ENCODE results near the gene ELF2.
"Not testable (repeated sequence)": the region's sequence is repeated elsewhere in the genome, so short reads cannot be mapped to it uniquely, and the experiment has no call there.

Gene ELF2

GRCh38 chr4:139060591-139060990 is 116.4 kb downstream of the ELF2 start:
- DNase-seq = no peak

DNA sequence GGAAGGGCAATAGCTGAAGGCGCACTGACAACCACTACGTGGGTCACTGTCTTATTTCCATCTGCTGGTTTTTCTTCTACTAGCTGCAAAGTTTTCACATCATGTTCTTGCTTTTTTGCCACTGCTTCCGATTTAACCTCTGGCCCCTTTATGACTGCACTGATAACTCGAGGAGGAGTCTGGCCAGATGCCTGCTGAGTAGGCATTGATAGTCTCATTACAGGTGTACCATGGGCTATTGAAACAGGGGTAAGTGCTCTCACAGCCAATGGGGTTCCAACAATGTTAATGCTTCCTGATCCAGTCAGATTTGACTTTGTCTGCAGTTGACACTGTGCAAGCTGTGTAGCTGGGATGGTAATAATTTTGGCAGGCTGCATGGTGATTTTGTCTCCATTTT is 118.0 kb downstream of the ELF2 start:
- not testable (repeated sequence) for DNase-seq

DNA sequence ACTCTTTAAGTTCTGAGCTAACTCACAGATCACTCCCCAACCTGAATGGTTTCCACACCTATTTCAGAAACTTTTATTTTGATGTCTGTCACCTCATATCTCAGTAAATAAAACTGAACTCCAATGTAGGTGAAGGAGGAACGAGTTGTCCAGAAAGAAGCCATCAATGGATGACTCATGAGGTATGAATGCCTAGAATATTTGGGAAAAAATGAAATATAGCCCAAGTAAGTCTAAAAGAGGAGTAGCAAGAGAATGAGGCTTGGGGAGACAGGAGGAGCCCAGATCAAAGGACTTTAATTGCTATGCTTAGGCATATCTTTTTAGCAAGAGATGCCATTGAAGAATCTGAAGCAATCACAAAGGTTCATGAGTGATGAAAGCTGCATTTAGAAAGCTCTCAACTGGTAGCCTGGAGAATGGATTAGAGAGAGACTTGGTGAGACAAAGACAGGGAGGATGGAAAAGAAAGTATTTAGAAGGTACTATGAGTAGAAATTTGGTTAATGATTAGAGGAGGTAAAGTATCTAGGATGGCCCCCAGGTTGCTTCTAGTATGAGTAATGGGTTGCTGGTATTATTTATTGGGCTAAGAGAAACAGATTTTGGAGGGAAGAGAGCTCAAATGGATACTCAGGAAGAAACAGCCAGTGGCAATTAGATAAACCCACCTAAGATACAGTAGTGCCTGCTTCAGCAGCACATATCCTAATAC is 122.1 kb downstream of the ELF2 start:
- DNase-seq = no peak

- DNase-seq = no peak
Observed at GRCh38 chr4:139053909-139054308, 123.1 kb downstream of the ELF2 start.

GRCh38 chr4:139050446-139050845 is 126.6 kb downstream of the ELF2 start:
- no peak for DNase-seq

- DNase-seq = no peak
Observed at GRCh38 chr4:139048026-139048425, 129.0 kb downstream of the ELF2 start.

DNA sequence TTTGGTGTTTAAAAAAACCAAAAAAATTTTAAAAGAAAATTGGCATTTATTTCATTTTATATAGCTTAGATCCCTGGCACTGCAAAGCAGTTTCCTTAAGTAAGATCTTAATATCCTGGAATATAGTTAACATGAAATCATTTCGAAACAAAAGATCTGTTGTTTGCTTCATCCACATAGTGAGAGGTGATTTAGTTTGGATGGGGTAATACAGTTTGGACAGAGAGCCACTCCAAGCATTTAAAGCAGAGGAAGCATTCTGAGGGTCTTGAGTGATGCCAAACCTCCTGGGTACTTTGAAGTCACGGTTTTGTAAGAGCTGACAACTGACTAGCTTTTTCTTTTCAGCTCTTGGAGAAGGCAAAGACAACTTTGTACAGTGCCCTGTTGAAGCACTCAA is 132.7 kb downstream of the ELF2 start:
- DNase-seq = no peak

- DNase-seq = peak; percentile 50
Observed at GRCh38 chr4:139042981-139043460, 134.0 kb downstream of the ELF2 start.

DNA sequence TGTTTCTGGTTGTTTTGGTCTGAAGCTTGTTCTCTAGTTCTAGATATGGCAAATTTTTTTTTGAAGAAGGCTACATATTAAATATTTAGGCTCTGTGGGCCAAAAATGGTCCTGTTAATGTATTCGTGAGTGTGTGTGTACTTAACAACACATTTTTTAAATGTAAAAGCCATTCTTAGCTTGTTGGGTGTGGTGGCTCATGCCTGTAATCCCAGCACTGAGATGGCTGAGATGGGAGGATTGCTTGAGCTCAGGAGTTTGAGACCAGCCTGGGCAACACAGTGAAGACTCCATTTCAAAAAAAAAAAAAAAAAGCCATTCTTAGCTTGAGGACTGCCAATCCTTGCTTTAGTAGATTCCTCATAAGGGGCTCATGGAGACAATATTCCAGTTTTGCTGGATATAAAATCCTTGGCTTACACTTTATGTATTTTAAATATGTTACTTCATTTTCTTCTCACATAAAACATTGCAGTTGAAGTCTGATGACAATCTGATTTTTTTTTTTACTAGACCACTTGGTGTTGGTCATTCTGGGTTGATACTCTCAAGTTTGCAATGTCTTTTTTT is 138.1 kb downstream of the ELF2 start:
- no peak for DNase-seq

- no peak for DNase-seq
Observed at GRCh38 chr4:139036885-139037284, 140.1 kb downstream of the ELF2 start.

- no peak for DNase-seq
Observed at GRCh38 chr4:139035650-139036049, 141.4 kb downstream of the ELF2 start.

DNA sequence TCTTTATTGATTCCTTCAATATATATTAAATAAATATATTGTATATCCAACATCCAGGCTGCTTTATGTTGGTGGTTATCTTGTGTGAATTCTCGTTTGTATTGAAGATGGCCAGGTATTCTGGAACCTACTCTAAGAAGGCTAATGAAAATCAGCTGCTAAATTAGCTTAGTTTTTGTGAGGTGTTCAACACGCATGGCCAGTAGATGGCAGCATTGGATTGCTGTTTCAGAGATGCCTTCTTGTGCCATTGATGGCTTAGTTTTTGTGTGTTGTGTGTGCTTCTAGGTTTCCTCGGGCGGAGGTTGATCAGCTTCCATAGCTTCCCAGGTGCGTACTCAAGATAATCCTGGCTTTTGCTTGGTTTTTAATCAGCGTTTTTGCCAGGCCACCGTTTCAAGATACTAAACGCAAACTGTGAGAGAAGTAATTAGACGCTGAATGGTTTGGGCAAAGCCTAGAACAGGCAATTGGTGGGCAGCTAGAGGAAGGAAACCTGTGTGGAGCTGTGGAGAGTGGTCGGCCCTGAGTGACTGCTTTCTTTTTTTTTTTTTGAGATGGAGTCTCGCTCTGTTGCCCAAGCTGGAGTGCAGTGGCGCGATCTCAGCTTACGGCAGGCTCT is 146.3 kb downstream of the ELF2 start:
- peak; percentile 80 for DNase-seq

GRCh38 chr4:139029866-139030363 is 147.1 kb downstream of the ELF2 start:
- not testable (repeated sequence) for DNase-seq

DNA sequence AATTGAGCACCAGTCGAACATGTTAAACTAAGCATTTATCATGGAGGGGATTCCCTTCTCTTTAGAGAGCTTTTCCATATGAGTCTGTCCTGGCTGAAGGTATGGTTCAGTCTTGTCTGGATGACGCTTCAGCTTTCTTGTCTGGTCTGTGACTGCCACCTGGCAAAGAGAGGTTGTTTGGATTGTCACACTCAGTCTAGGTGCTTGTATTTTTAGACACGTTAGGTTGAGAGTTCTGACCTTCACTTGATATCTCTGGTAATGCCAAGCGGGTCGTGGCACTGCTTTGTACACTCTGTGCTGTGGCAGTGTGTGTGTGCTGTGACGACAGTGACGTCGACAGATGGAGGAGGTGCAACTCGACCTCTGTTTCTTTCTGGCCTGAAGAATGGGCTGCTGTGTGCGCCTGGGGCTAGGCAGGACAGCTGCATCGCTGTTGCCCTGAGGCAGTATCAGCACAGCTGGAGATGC is 148.8 kb downstream of the ELF2 start:
- DNase-seq = no peak

DNA sequence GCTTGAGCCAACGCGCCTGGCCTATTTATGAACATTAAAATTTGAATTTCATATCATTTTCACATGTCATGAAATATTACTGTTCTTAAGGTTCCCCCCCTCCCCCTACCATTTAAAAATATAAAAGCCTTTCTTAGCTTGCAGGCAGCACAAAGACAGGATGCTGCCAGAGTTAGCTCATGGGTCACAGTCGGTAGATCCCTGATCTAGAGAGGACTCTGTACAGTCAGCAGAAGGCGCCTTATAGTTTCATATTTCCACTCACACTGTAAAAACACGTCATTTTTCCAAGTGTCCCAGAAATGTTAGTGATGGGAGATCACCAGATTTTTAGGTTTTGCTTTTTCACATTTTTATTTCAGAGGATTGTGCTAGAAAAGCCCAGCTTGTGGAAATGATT is 149.2 kb downstream of the ELF2 start:
- DNase-seq = no peak

DNA sequence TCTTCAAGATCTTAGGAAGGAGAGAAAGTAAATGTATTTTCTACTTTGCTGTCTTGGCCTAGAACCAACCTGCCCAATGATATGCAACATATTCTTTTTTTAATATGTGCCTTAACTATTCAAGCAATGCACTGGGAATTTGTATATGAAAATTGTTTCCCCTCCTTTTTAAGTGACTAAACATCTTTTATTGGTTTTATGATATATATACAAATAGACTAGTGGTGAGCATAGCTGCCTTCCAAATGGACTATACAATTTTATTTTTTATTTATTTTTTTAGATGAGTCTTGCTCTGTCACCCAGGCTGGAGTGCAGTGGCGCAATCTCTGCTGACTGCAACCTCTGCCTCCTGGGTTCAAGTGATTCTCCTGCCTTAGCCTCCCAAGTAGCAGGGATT is 151.2 kb downstream of the ELF2 start:
- no peak for DNase-seq

DNA sequence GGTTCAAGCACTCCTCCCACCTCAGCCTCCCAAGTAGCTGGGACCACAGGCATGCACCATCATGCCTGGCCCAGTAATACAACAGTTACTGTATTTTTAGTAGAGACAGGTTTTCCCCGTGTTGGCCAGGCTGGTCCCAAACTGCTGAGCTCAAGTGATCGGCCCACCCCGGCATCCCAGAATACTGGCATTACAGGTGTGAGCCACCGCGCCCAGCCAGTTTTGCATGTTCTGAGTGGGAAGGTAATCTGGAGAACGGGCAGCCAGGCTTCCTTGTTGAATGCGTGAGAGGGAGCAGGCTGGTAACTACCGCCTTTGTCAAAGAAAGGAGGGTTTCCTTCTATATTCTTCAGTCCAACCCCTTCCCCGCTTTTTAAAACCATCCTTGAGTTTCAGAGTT is 152.3 kb downstream of the ELF2 start:
- DNase-seq = no peak

DNA sequence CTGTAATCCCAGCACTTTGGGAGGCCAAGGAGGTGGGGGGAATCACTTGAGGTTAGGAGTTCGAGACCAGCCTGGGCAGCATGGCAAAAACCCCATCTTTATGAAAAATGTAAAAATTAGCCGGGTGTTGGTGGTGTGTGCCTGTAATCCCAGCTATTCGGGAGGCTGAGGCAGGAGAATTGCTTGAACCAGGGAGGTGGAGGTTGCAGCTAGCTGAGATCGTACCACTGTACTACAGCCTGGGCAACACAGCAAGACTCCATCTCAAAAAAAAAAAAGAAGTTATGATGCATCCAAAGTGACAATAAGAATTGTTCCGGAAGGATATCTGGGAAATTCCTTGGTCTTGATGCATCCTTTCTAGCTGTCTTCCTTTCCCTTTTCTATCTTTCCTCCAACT is 154.2 kb downstream of the ELF2 start:
- DNase-seq = no peak

DNA sequence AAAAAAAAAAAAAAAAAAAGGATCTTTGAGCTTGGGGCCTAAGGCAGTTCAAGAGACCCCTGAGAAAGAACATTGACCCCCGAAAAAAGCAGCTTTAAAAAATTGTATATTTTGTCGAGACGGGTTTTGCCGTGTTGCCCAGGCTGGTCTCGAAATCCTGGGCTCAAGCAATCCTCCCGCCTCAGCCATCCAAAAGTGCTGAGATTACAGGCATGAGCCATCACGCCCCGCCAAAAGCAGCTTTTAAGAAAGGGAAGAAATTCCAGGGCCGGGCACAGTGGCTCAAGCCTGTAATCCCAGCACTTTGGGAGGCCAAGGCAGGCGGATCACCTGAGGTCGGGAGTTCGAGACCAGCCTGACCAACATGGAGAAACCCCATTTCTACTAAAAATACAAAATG is 155.9 kb downstream of the ELF2 start:
- not testable (repeated sequence) for DNase-seq

DNA sequence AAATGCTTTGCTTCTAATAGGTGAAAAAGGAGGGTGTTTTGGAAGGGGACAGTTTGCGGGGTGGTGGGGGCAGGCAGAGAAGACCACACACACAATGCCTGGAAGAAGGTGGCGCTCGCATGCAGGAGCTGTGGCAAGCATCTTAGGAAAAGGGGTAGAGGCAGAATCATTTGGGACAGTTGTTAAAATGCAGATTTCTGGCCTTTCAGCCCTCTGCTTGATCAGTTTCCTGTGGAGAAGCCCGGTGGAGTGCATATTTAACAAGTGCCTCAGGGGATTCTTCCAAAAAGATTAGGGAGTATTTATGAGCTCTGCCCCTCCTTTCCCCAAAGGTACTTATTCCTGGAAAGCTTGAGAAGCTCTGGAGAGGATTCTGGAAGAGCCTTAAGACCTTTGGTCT is 156.6 kb downstream of the ELF2 start:
- DNase-seq = no peak

- DNase-seq = no peak
Observed at GRCh38 chr4:139018971-139019758, 157.9 kb downstream of the ELF2 start.

GRCh38 chr4:139018501-139018900 is 158.5 kb downstream of the ELF2 start:
- DNase-seq = no peak

DNA sequence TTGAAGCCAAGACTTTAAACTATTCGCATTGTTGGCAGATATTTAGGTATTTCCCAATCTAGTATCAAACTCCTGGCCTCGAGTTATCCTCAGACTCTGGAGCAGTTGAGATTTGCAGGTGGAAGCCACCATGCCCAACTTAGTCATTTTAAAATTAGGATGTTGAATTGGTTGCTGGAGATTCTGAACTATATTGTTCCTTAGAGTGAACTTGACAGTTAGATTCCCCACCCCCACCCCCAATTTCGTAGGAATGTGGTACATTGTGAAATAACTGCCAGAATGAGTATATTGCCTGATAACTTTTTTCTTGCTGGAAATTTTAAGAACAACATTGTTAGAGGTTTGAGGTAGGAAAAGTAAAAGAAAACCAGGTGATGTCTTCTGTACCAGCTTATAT is 159.2 kb downstream of the ELF2 start:
- no peak for DNase-seq

All from right forelimb (tissue), 1 donor.